H9 (cell line): ENCODE data around the gene SERPINA10. TPM values are rescaled to one million over a fixed set of nuclear protein-coding genes. Genes with fewer than 3 reads are reported as not detected.

Source experiments
- DNase-seq: peaks from one replicate; pipeline ENCODE4 v3.0.0-alpha.2; 2017
- H2AFZ ChIP-seq: one replicate; pipeline ENCODE4 v1.6.1; 2013; ENCODE audit warnings: mild to moderate bottlenecking, low read length, control low read depth, moderate library complexity
- H2AK5ac ChIP-seq: 2 replicates; pipeline ENCODE4 v1.6.1; 2013; ENCODE audit warnings: low read length, control low read depth, mixed read lengths; ENCODE audit not compliant: insufficient read length
- H2BK120ac ChIP-seq: one replicate; pipeline ENCODE4 v1.6.1; 2013; ENCODE audit warnings: low read depth, mild to moderate bottlenecking, low read length, control low read depth, inconsistent platforms; ENCODE audit not compliant: poor library complexity, severe bottlenecking
- H2BK12ac ChIP-seq: 2 replicates; pipeline ENCODE4 v1.6.1; 2013; ENCODE audit warnings: low read length, control low read depth, mixed read lengths, low read depth; ENCODE audit not compliant: insufficient read length
- H2BK15ac ChIP-seq: 2 replicates; pipeline ENCODE4 v1.6.1; 2013; ENCODE audit warnings: low read depth, low read length, control low read depth
- H2BK20ac ChIP-seq: one replicate; pipeline ENCODE4 v1.6.1; 2013; ENCODE audit warnings: low read depth, mild to moderate bottlenecking, low read length, control low read depth, inconsistent platforms; ENCODE audit not compliant: poor library complexity, severe bottlenecking
- H2BK5ac ChIP-seq: 2 replicates; pipeline ENCODE4 v1.6.1; 2013; ENCODE audit warnings: low read length, control low read depth, mixed read lengths; ENCODE audit not compliant: insufficient read length
- H3K14ac ChIP-seq: 2 replicates; pipeline ENCODE4 v1.6.1; 2013; ENCODE audit warnings: low read length, control low read depth; ENCODE audit not compliant: insufficient read depth
- H3K18ac ChIP-seq: 2 replicates; pipeline ENCODE4 v1.6.1; 2013; ENCODE audit warnings: low read depth, mild to moderate bottlenecking, mixed read lengths, low read length, control low read depth; ENCODE audit not compliant: insufficient read length
- H3K23ac ChIP-seq: 2 replicates; pipeline ENCODE4 v1.6.1; 2013; ENCODE audit warnings: low read length, control low read depth, mixed read lengths, low read depth; ENCODE audit not compliant: insufficient read length
- H3K23me2 ChIP-seq: 2 replicates; pipeline ENCODE4 v1.6.1; 2013; ENCODE audit warnings: low read depth, mild to moderate bottlenecking, mixed read lengths, low read length, control low read depth; ENCODE audit not compliant: insufficient read length, poor library complexity, severe bottlenecking
- H3K27ac ChIP-seq: 2 replicates; pipeline ENCODE4 v1.5.1; 2013; ENCODE audit warnings: low read length, control low read depth, mixed read lengths, low read depth; ENCODE audit not compliant: insufficient read length
- H3K27me3 ChIP-seq: 2 replicates; pipeline ENCODE4 v1.6.1; 2013; ENCODE audit warnings: low read length, control low read depth, inconsistent platforms; ENCODE audit not compliant: insufficient read depth
- H3K4ac ChIP-seq: 2 replicates; pipeline ENCODE4 v1.6.1; 2013; ENCODE audit warnings: low read depth, mild to moderate bottlenecking, control low read depth, inconsistent platforms, low read length, moderate library complexity
- H3K4me1 ChIP-seq: 2 replicates; pipeline ENCODE4 v1.6.1; 2013; ENCODE audit warnings: low read length, control low read depth, inconsistent platforms; ENCODE audit not compliant: insufficient read depth
- H3K4me2 ChIP-seq: 2 replicates; pipeline ENCODE4 v1.6.1; 2013; ENCODE audit warnings: low read length, control low read depth, mixed read lengths; ENCODE audit not compliant: insufficient read length, insufficient read depth
- H3K56ac ChIP-seq: 2 replicates; pipeline ENCODE4 v1.6.1; 2013; ENCODE audit warnings: low read depth, mild to moderate bottlenecking, mixed read lengths, low read length, control low read depth; ENCODE audit not compliant: insufficient read length
- H3K79me1 ChIP-seq: 2 replicates; pipeline ENCODE4 v1.6.1; 2013; ENCODE audit warnings: low read depth, mild to moderate bottlenecking, moderate library complexity, low read length, control low read depth, inconsistent platforms; ENCODE audit not compliant: insufficient read depth, poor library complexity, severe bottlenecking
- H3K79me2 ChIP-seq: 2 replicates; pipeline ENCODE4 v1.6.1; 2013; ENCODE audit warnings: low read length, control low read depth, inconsistent platforms; ENCODE audit not compliant: insufficient read depth
- H3K9ac ChIP-seq: 2 replicates; pipeline ENCODE4 v1.6.1; 2013; ENCODE audit warnings: low read length, control low read depth, mixed read lengths; ENCODE audit not compliant: insufficient read length; ENCODE audit errors: extremely low read depth
- H3K9me3 ChIP-seq: one replicate; pipeline ENCODE4 v1.6.1; 2013; ENCODE audit warnings: low read depth, low read length, inconsistent platforms; ENCODE audit not compliant: control insufficient read depth
- H3T11ph ChIP-seq: one replicate; pipeline ENCODE4 v1.6.1; 2013; ENCODE audit warnings: mild to moderate bottlenecking, low read length, control low read depth, inconsistent platforms
- H4K20me1 ChIP-seq: one replicate; pipeline ENCODE4 v1.6.1; 2013; ENCODE audit not compliant: control insufficient read depth, insufficient read length, insufficient read depth
- H4K5ac ChIP-seq: 2 replicates; pipeline ENCODE4 v1.6.1; 2013; ENCODE audit warnings: low read depth, mild to moderate bottlenecking, mixed read lengths, low read length, control low read depth; ENCODE audit not compliant: insufficient read length
- H4K8ac ChIP-seq: replicated peaks from 2 replicates; pipeline ENCODE4 v1.6.1; 2013; ENCODE audit warnings: low read length, control low read depth, mixed read lengths, low read depth; ENCODE audit not compliant: insufficient read length
- H4K91ac ChIP-seq: 2 replicates; pipeline ENCODE4 v1.6.1; 2013; ENCODE audit warnings: low read depth, mild to moderate bottlenecking, moderate library complexity, mixed read lengths, low read length, control low read depth; ENCODE audit not compliant: insufficient read length
- H3K27ac Mint-ChIP-seq, 3 experiments: 2 replicates in 2 of 3; 3 replicates in 1 of 3; pipeline ENCODE4 v1.8.0; 2020 to 2021; ENCODE audit warnings: mixed read lengths in 3 of 3, mild to moderate bottlenecking in 1 of 3, moderate library complexity in 1 of 3
- H3K27me3 Mint-ChIP-seq: 2 replicates; pipeline ENCODE4 v1.8.0; 2021; ENCODE audit warnings: low read depth, mild to moderate bottlenecking, moderate library complexity, mixed read lengths
- H3K36me3 Mint-ChIP-seq, 3 experiments: 2 replicates in 2 of 3; 3 replicates in 1 of 3; pipeline ENCODE4 v1.8.0; 2020 to 2021; ENCODE audit warnings: low read depth in 3 of 3, mixed read lengths in 3 of 3; ENCODE audit not compliant: insufficient read depth in 1 of 3
- H3K4me1 Mint-ChIP-seq, 2 experiments: 2 replicates each; pipeline ENCODE4 v1.8.0; 2020; ENCODE audit warnings: mixed read lengths in 2 of 2
- H3K4me3 Mint-ChIP-seq, 2 experiments: 2 replicates in 1 of 2; 3 replicates in 1 of 2; pipeline ENCODE4 v1.8.0; 2020 to 2021; ENCODE audit warnings: mild to moderate bottlenecking in 2 of 2, mixed read lengths in 2 of 2, moderate library complexity in 1 of 2
- H3K9me3 Mint-ChIP-seq, 2 experiments: 2 replicates in 1 of 2; 3 replicates in 1 of 2; pipeline ENCODE4 v1.8.0; 2020; ENCODE audit warnings: mild to moderate bottlenecking in 2 of 2, mixed read lengths in 2 of 2, moderate library complexity in 1 of 2
- CTCF ChIP-seq: fragments of 200-600 bp; sonication (generic); conservative IDR thresholded peaks from 3 replicates; pipeline ENCODE4 v1.8.0; 2021; ENCODE audit warnings: antibody characterized with exemption, mild to moderate bottlenecking
- WGBS: extraction: QIAGEN DNeasy Blood & Tissue Kit; methylation state at CpG from one replicate; pipeline ENCODE4 v1.1.7; 2013; ENCODE audit warnings: missing lambda C conversion rate, low lambda C conversion rate, mixed read lengths; ENCODE audit not compliant: insufficient read length; ENCODE audit errors: extremely low coverage; 5-methylcytosine and 5-hydroxymethylcytosine counted together
- total RNA-seq: library from RNA; stranded (reverse); gene quantifications from 2 replicates; pipeline ENCODE4 v1.2.1, GENCODE V29; 2021

The SERPINA10 gene
- total RNA-seq, 1 experiment from 2014 or later: not detected

DNA sequence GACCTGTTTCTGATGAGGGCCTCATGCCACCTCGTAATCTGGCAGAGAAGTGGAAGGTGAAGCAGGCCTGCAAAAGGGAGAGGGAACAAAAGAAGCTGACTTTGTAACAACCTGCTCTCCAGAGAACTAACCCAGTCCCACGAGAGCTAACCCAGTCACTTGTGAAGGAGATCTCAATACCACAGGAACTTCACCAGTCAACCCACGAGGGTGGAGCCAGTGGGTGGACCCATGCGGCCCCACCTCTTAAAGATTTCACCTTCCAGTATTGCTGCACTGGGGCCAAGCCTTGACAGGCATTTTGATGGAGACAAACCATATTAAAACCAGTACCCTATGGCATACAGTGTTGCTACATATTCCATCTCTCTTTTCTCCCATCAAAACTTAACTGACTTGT is 55.1 kb downstream of the SERPINA10 start:
- no peaks in the 10 kb centered on the region for H3K9me3 Mint-ChIP-seq
- Histone ChIP-seq H2AK5ac (no peak overlapping the region), H3K18ac (no peak overlapping the region), H3K4me2 (no peak overlapping the region), H3K79me1 (no peaks in the 10 kb centered on the region), H2BK12ac (no peak overlapping the region), H4K91ac (no peak overlapping the region), H3K23ac (no peak overlapping the region), H3K4me1 (no peaks in the 10 kb centered on the region), H3T11ph (no peak overlapping the region), H4K20me1 (no peaks in the 10 kb centered on the region), H4K8ac (no peak overlapping the region), H3K14ac (no peak overlapping the region), H3K27me3 (no peaks in the 10 kb centered on the region), H3K4ac (no peak overlapping the region), H3K9ac (no peak overlapping the region), H2BK120ac (no peak overlapping the region), H3K56ac (no peak overlapping the region), H2BK5ac (no peak overlapping the region), H3K27ac (no peak overlapping the region), H4K5ac (no peak overlapping the region), H2AFZ (no peak overlapping the region), H3K23me2 (no peaks in the 10 kb centered on the region), H3K79me2 (no peaks in the 10 kb centered on the region), H2BK15ac (no peak overlapping the region), H3K9me3 (no peaks in the 10 kb centered on the region), H2BK20ac (no peak overlapping the region)
- H3K4me1 Mint-ChIP-seq: no peaks in the 10 kb centered on the region
- H3K4me3 Mint-ChIP-seq: no peak overlapping the region
- H3K27ac Mint-ChIP-seq: no peak overlapping the region
- H3K27me3 Mint-ChIP-seq: no peaks in the 10 kb centered on the region
- TF ChIP-seq CTCF: no peak
- peaks cover 0 to 16% (median 9%) of the 10 kb centered on the region in 3 experiments; a peak in 5 of 7 replicates for H3K36me3 Mint-ChIP-seq
- no CpG with 5 or more reads among the region's 4 CpGs for WGBS
- no peak for DNase-seq
